Measurements from ENCODE around the gene SMARCB1.

DNA sequence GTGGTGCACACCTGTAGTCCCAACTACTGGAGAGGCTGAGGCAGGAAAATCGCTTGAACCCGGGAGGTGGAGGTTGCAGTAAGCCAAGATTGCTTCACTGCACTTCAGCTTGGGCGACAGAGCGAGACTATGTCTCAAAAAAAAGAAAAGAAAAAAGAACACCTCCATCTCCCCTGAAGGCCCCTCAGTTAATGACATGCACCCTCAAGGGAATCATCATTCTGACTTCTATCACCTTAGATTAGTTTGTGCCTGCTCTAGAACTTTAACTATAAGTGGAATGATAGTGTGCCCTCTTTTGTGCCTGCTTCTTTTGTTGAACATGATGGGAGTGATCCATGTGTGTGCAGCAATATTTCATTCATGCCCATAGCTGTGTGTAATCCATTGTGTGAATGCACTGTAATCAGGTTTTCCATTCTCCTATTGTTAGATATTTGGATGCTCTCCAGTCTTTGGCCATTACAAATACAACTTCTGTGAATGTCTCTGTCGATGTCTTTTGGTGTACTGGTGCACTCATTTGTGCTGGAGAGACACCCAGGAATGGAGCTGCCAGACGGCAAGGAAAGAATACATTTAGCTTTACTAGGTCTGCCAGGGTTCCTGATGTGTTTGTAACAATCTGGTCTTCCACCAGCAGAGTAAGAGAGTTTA lies 31.7 kb upstream of the SMARCB1 start:
- TF ChIP-seq, protein P1, sequence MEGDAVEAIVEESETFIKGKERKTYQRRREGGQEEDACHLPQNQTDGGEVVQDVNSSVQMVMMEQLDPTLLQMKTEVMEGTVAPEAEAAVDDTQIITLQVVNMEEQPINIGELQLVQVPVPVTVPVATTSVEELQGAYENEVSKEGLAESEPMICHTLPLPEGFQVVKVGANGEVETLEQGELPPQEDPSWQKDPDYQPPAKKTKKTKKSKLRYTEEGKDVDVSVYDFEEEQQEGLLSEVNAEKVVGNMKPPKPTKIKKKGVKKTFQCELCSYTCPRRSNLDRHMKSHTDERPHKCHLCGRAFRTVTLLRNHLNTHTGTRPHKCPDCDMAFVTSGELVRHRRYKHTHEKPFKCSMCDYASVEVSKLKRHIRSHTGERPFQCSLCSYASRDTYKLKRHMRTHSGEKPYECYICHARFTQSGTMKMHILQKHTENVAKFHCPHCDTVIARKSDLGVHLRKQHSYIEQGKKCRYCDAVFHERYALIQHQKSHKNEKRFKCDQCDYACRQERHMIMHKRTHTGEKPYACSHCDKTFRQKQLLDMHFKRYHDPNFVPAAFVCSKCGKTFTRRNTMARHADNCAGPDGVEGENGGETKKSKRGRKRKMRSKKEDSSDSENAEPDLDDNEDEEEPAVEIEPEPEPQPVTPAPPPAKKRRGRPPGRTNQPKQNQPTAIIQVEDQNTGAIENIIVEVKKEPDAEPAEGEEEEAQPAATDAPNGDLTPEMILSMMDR (optimal IDR thresholded peaks at IDR 0.05 in 1 of 3, IDR thresholded peaks at IDR 0.05 in 1 of 3, conservative IDR thresholded peaks at IDR 0.05 in 1 of 3; ENCODE audit: extremely low read depth in 1 of 3, insufficient read depth in 2 of 3, low read length in 3 of 3): no peak
- TF ChIP-seq EZH2 (IDR thresholded peaks at IDR 0.05; ENCODE audit: low read length): no peak

All from keratinocyte (primary cell).